PC-3 (cell line): ENCODE data around the gene USP11. TPM values are rescaled to one million over a fixed set of nuclear protein-coding genes. Genes with fewer than 3 reads are reported as not detected.

Source experiments
- ATAC-seq: fragments of 200-7000 bp; cut with Tn5 transposase; 2 replicates; pipeline ENCODE4 v1.9.1; 2020; ENCODE audit warnings: mild to moderate bottlenecking, moderate library complexity
- BruUV-seq: library from RNA; stranded (reverse); fragments of 400-500 nt; replicated peaks from 2 replicates; lab custom pipeline; 2021; lab: Mats Ljungman, UMichigan
- CTCF ChIA-PET: fragments of 300-600 bp; sonication (Branson Sonifier 250); formaldehyde crosslinking; loops from one replicate; lab custom pipeline; 2022; ENCODE audit warnings: antibody characterized with exemption; lab: Charles Lee
- POLR2A ChIA-PET: fragments of 300-600 bp; sonication (Branson Sonifier 250); formaldehyde crosslinking; loops from one replicate; lab custom pipeline; 2022; ENCODE audit warnings: antibody characterized with exemption; ENCODE audit not compliant: unreplicated experiment; lab: Charles Lee
- DNase-seq: peaks from one replicate; pipeline ENCODE4 v3.0.0-alpha.2; 2015
- H2AFZ ChIP-seq: fragments of 300-600 bp; sonication (generic); 2 replicates; pipeline ENCODE4 v1.6.0; 2016; ENCODE audit warnings: antibody characterized with exemption, low read length
- H3F3A ChIP-seq: fragments of 300-600 bp; sonication (generic); one replicate; pipeline ENCODE4 v1.6.0; 2017; ENCODE audit warnings: antibody characterized with exemption, low read length, control low read depth, mild to moderate bottlenecking; ENCODE audit not compliant: unreplicated experiment
- H3K27ac ChIP-seq: fragments of 300-600 bp; sonication (generic); 2 replicates; pipeline ENCODE4 v1.5.1; 2016; ENCODE audit warnings: mild to moderate bottlenecking, low read length
- H3K27me3 ChIP-seq: fragments of 300-600 bp; sonication (generic); 2 replicates; pipeline ENCODE4 v1.6.1; 2016; ENCODE audit warnings: low read length, mixed read lengths
- H3K36me3 ChIP-seq: fragments of 300-600 bp; sonication (generic); 2 replicates; pipeline ENCODE4 v1.6.1; 2016; ENCODE audit warnings: low read depth, mixed run types, low read length, mixed read lengths
- H3K4me1 ChIP-seq: fragments of 300-600 bp; sonication (generic); 2 replicates; pipeline ENCODE4 v1.5.1; 2016; ENCODE audit warnings: low read length; ENCODE audit not compliant: insufficient read depth
- H3K4me2 ChIP-seq: fragments of 300-600 bp; sonication (generic); 2 replicates; pipeline ENCODE4 v1.6.0; 2016; ENCODE audit warnings: low read length
- H3K4me3 ChIP-seq: fragments of 300-600 bp; sonication (generic); 2 replicates; pipeline ENCODE4 v1.5.1; 2016; ENCODE audit warnings: mild to moderate bottlenecking, low read length, mixed read lengths
- H3K79me2 ChIP-seq: fragments of 300-600 bp; sonication (generic); 2 replicates; pipeline ENCODE4 v1.6.1; 2017; ENCODE audit warnings: low read length, mixed read lengths
- H3K9ac ChIP-seq: fragments of 300-600 bp; sonication (generic); 2 replicates; pipeline ENCODE4 v1.6.0; 2016; ENCODE audit warnings: mild to moderate bottlenecking, low read length
- H3K9me2 ChIP-seq: fragments of 300-600 bp; sonication (generic); replicated peaks from 2 replicates; pipeline ENCODE4 v1.6.1; 2016; ENCODE audit warnings: mixed run types, low read length, mixed read lengths
- H3K9me3 ChIP-seq: fragments of 300-600 bp; sonication (generic); 2 replicates; pipeline ENCODE4 v1.6.1; 2016; ENCODE audit warnings: low read length, mixed read lengths
- H4K20me1 ChIP-seq: fragments of 300-600 bp; sonication (generic); 2 replicates; pipeline ENCODE4 v1.6.1; 2016; ENCODE audit warnings: low read length, mixed read lengths
- CTCF ChIP-seq: fragments of 300-600 bp; sonication (generic); conservative IDR thresholded peaks from 2 replicates; pipeline ENCODE4 v1.5.1; 2017; ENCODE audit warnings: antibody characterized with exemption, low read depth, mild to moderate bottlenecking, low read length
- EZH2 ChIP-seq: fragments of 300-600 bp; sonication (generic); IDR thresholded peaks from one replicate; pipeline ENCODE4 v1.6.1; 2017; ENCODE audit warnings: antibody characterized with exemption, mild to moderate bottlenecking, low read length; ENCODE audit not compliant: unreplicated experiment
- EZH2phosphoT487 ChIP-seq: fragments of 300-600 bp; sonication (generic); IDR thresholded peaks from 2 replicates; pipeline ENCODE4 v1.6.1; 2018; ENCODE audit warnings: mild to moderate bottlenecking, antibody characterized with exemption, low read length, borderline replicate concordance
- intact Hi-C: fragments of 100-400 bp; cut with micrococcal nuclease; formaldehyde crosslinking; loops from 2 replicates; pipeline ENCODE4 v1.9.0; 2023
- total RNA-seq: library from RNA; depleted of rRNA; stranded (reverse); fragments of >200 nt; gene quantifications from 2 replicates; pipeline ENCODE4 v1.2.3, GENCODE V29; 2014

The USP11 gene
- total RNA-seq, 1 experiment from 2014 or later = 31.3 TPM

- H3K4me1 ChIP-seq = peaks cover 3% of the 10 kb centered on the region; the same call in 1 of the 2 replicates
- no peaks in the 10 kb centered on the region for H4K20me1 ChIP-seq
- H3F3A ChIP-seq = no peaks in the 10 kb centered on the region
- TF ChIP-seq EZH2phosphoT487 (no peak), EZH2 (no peak), CTCF (no peak)
- no peak overlapping the region for H3K27ac ChIP-seq
- no peak overlapping the region for H3K4me3 ChIP-seq
- BruUV-seq = TSS peak; percentile 6
- H3K36me3 ChIP-seq = peaks cover 4% of the 10 kb centered on the region; the same call in 1 of the 2 replicates
- no peak for ATAC-seq
- no peak overlapping the region for H2AFZ ChIP-seq
- no peak overlapping the region for H3K4me2 ChIP-seq
- DNase-seq = no peak
- peaks cover 10% of the 10 kb centered on the region for H3K79me2 ChIP-seq
- no peaks in the 10 kb centered on the region for H3K27me3 ChIP-seq
- H3K9ac ChIP-seq = no peak overlapping the region
- no peaks in the 10 kb centered on the region for H3K9me2 ChIP-seq
- intact Hi-C loops = no loop called here
- no peaks in the 10 kb centered on the region for H3K9me3 ChIP-seq
- ChIA-PET POLR2A (no interaction called here), CTCF (no interaction called here)
Measured at GRCh38 chrX:47241201-47242011, 8.6 kb downstream of the USP11 start.

GRCh38 chrX:47242321-47242720, 9.5 kb downstream of the USP11 start:
- BruUV-seq = no TSS peak
- TF ChIP-seq CTCF (no peak), EZH2phosphoT487 (no peak), EZH2 (no peak)
- CTCF ChIA-PET = no interaction called here

GRCh38 chrX:47243351-47243750, 10.5 kb downstream of the USP11 start:
- no peak overlapping the region for H3K4me2 ChIP-seq
- no peaks in the 10 kb centered on the region for H3K79me2 ChIP-seq
- DNase-seq (no peak), ATAC-seq (no peak)
- H3F3A ChIP-seq = no peaks in the 10 kb centered on the region
- POLR2A ChIA-PET = no interaction called here
- BruUV-seq = no TSS peak
- no peak overlapping the region for H3K9ac ChIP-seq
- H3K27me3 ChIP-seq = no peaks in the 10 kb centered on the region
- peaks cover 4% of the 10 kb centered on the region; the same call in 1 of the 2 replicates for H3K36me3 ChIP-seq
- H3K9me2 ChIP-seq = no peaks in the 10 kb centered on the region
- H3K4me3 ChIP-seq = no peak overlapping the region
- peaks cover 18% of the 10 kb centered on the region for H3K4me1 ChIP-seq
- intact Hi-C loops = no loop called here
- CTCF ChIA-PET = no interaction called here
- no peaks in the 10 kb centered on the region for H3K9me3 ChIP-seq
- TF ChIP-seq CTCF (no peak), EZH2phosphoT487 (no peak)
- H3K27ac ChIP-seq = no peak overlapping the region
- H2AFZ ChIP-seq = no peak overlapping the region
- no peaks in the 10 kb centered on the region for H4K20me1 ChIP-seq

More at GRCh38 chrX:47242321-47242720, 9.5 kb downstream of the USP11 start:
- DNase-seq = no peak
- Histone ChIP-seq H3K36me3 (peaks cover 4% of the 10 kb centered on the region; the same call in 1 of the 2 replicates), H3K9me2 (no peaks in the 10 kb centered on the region), H3K27me3 (no peaks in the 10 kb centered on the region), H3K4me1 (peaks cover 11% of the 10 kb centered on the region), H3K9ac (no peak overlapping the region), H2AFZ (no peak overlapping the region), H3K27ac (no peak overlapping the region), H3K4me3 (no peak overlapping the region), H3K4me2 (no peak overlapping the region), H3K9me3 (no peaks in the 10 kb centered on the region), H4K20me1 (no peaks in the 10 kb centered on the region), H3K79me2 (peaks cover under 1% of the 10 kb centered on the region; the same call in 1 of the 2 replicates), H3F3A (no peaks in the 10 kb centered on the region)
- intact Hi-C loops = no loop called here
- ATAC-seq = no peak
- POLR2A ChIA-PET = no interaction called here
